Progenitor cell of endocrine pancreas (in vitro differentiated cells): ENCODE results near the gene HOXD10. TPM values are rescaled to one million over a fixed set of nuclear protein-coding genes. Genes with fewer than 3 reads are reported as not detected.

Experiments
- DNase-seq: peaks from one replicate; pipeline ENCODE4 v3.0.0; 2021; ENCODE audit warnings: low spot score; ENCODE audit not compliant: unreplicated experiment
- H3K27ac Mint-ChIP-seq: 2 replicates; pipeline ENCODE4 v1.8.0; 2021; ENCODE audit warnings: mild to moderate bottlenecking, moderate library complexity, mixed read lengths
- H3K27me3 Mint-ChIP-seq: 2 replicates; pipeline ENCODE4 v1.8.0; 2021; ENCODE audit warnings: mixed read lengths
- H3K36me3 Mint-ChIP-seq: 2 replicates; pipeline ENCODE4 v1.8.0; 2022; ENCODE audit warnings: mixed read lengths; ENCODE audit not compliant: insufficient read depth
- H3K4me1 Mint-ChIP-seq: 2 replicates; pipeline ENCODE4 v1.8.0; 2021; ENCODE audit warnings: low read depth, mixed read lengths
- H3K4me3 Mint-ChIP-seq: 2 replicates; pipeline ENCODE4 v1.8.0; 2021; ENCODE audit warnings: low read depth, mild to moderate bottlenecking, moderate library complexity, mixed read lengths
- H3K9me3 Mint-ChIP-seq: 2 replicates; pipeline ENCODE4 v1.8.0; 2021; ENCODE audit warnings: low read depth, mixed read lengths
- total RNA-seq: library from RNA; stranded (reverse); gene quantifications from 2 replicates; pipeline ENCODE4 v1.2.1, GENCODE V29; 2021
- TF ChIP-seq, protein P1 (sequence below): fragments of 200-600 bp; sonication (generic); IDR thresholded peaks from one replicate; pipeline ENCODE4 v1.5.0; 2021; ENCODE audit warnings: antibody characterized with exemption, mild to moderate bottlenecking; ENCODE audit not compliant: unreplicated experiment

The HOXD10 gene
- total RNA-seq, 1 donor from 2014 or later, result not detected

GRCh38 chr2:176111846-176112374 is 4.7 kb upstream of the HOXD10 start:
- Mint-ChIP-seq H3K36me3 (no peaks in the 10 kb centered on the region), H3K4me1 (peaks cover 3% of the 10 kb centered on the region), H3K27me3 (peaks cover 92% of the 10 kb centered on the region), H3K27ac (no peak overlapping the region), H3K9me3 (no peaks in the 10 kb centered on the region), H3K4me3 (no peak overlapping the region)
- no peak for DNase-seq
- TF ChIP-seq, protein P1, sequence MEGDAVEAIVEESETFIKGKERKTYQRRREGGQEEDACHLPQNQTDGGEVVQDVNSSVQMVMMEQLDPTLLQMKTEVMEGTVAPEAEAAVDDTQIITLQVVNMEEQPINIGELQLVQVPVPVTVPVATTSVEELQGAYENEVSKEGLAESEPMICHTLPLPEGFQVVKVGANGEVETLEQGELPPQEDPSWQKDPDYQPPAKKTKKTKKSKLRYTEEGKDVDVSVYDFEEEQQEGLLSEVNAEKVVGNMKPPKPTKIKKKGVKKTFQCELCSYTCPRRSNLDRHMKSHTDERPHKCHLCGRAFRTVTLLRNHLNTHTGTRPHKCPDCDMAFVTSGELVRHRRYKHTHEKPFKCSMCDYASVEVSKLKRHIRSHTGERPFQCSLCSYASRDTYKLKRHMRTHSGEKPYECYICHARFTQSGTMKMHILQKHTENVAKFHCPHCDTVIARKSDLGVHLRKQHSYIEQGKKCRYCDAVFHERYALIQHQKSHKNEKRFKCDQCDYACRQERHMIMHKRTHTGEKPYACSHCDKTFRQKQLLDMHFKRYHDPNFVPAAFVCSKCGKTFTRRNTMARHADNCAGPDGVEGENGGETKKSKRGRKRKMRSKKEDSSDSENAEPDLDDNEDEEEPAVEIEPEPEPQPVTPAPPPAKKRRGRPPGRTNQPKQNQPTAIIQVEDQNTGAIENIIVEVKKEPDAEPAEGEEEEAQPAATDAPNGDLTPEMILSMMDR, result no peak

- peaks cover 95% of the 10 kb centered on the region for H3K27me3 Mint-ChIP-seq
- H3K27ac Mint-ChIP-seq, result no peak overlapping the region
- no peaks in the 10 kb centered on the region for H3K36me3 Mint-ChIP-seq
- H3K4me1 Mint-ChIP-seq, result no peaks in the 10 kb centered on the region
- H3K9me3 Mint-ChIP-seq, result no peaks in the 10 kb centered on the region
- TF ChIP-seq, protein P1, result no peak
- no peak for DNase-seq
- no peak overlapping the region for H3K4me3 Mint-ChIP-seq
These were observed 3.9 kb upstream of the HOXD10 start for GRCh38 chr2:176112375-176113302.

DNA sequence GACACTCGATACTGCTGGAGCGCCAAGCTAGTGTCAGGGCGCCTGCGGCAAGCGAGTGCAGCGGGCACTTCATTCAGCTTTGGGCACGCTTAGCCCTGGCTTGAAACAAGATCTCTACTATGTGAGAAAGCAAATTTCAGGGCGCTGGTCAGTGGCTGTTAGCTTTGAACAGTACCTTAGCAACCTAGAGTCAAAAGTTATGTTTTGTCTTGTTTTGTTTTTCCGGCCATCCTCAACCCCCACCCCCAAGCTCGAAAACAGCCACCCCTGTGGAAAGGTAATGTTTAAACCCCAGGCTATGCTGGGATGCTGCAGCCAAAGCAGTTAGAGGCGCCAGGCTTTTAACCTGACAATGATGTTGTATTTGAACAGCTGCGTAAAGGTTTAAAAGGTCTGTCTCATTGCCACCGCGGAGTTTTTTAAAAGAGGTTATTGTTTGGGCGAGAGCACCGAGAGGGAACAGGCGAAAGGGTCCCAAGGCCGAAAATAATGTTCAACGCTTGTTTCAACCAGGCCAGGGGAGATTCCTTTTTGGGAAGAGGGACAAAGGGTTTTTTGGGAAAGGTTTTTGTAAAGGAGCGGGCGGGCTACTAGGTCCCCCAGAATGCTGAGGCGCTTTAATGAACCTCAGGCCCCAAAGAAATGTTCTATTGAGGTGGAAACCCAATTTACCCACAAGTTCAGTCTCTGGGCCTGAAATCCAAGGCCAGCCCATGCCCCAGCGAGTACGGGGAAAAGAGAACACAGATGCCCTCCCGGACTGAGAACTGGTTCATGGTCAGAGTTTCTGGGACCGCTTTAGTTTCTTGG is 2.3 kb upstream of the HOXD10 start:
- Mint-ChIP-seq H3K27me3 (peaks cover 99% of the 10 kb centered on the region), H3K9me3 (no peaks in the 10 kb centered on the region)
- TF ChIP-seq, protein P1, result no peak

GRCh38 chr2:176114930-176115625 is 1.5 kb upstream of the HOXD10 start:
- H3K4me1 Mint-ChIP-seq, result no peaks in the 10 kb centered on the region
- peaks cover 99% of the 10 kb centered on the region for H3K27me3 Mint-ChIP-seq
- no peak overlapping the region for H3K27ac Mint-ChIP-seq
- no peaks in the 10 kb centered on the region for H3K36me3 Mint-ChIP-seq
- no peak overlapping the region for H3K4me3 Mint-ChIP-seq
- no peak for DNase-seq
- TF ChIP-seq, protein P1, result no peak
- H3K9me3 Mint-ChIP-seq, result no peaks in the 10 kb centered on the region

More for the DNA sequence above, 2.3 kb upstream of the HOXD10 start:
- Mint-ChIP-seq H3K27ac (no peak overlapping the region), H3K36me3 (no peaks in the 10 kb centered on the region), H3K4me1 (no peaks in the 10 kb centered on the region), H3K4me3 (no peak overlapping the region)
- DNase-seq, result no peak
